HG02642 (cell line): ENCODE data around the gene EEF1AKMT2.
"Not testable (repeated sequence)": the region's sequence is repeated elsewhere in the genome, so short reads cannot be mapped to it uniquely, and the experiment has no call there.

Source experiments
- ATAC-seq: cut with Tn5 transposase; IDR thresholded peaks from one replicate; pipeline ENCODE4 v1.9.1; 2021; ENCODE audit warnings: mild to moderate bottlenecking; ENCODE audit not compliant: unreplicated experiment, poor library complexity

Gene EEF1AKMT2

DNA sequence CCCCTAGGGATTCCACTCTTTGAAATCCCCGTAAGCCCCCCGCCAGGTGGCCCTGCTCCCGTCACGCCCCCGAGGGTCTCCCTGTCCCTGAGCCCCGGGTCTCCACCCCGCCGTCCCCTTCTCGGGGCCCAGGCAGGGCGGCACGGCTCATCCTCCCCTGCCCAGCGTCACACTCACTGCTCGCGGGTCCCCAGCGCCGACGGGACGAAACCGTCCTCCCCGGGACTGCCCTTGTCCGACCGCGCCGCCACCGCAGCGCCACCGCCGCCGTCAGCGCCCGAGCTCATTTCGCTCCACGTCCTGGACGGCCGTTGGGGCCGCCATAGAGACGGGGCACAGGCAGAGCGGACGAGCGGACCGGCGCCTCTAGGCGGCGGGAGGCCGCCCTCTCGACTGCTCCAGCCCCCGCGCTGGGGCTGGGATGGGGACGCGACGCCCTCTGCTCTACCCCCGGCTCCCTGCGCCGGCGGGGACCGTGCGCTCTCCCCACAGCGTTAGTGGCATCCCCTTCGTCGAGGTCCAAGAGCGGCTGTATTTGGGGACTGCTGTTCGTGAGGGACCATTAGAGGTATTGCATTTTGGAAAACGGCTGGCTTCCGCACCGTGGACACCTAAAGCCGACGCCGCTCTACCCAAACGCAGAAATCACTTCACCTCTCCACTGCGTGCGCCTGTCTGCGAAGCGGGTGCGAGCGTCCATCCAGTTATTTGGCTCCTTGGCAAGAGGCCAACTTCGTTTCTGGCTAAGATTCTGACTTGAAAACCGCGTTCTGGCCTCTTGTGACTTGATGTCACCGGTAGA lies at the start of gene EEF1AKMT2:
TSS of gene EEF1AKMT2 (minus strand) at position 341 of the 802 bp plus-strand sequence. CDS start at position 287, 54 bp downstream.
- peak; percentile 92 for ATAC-seq

DNA sequence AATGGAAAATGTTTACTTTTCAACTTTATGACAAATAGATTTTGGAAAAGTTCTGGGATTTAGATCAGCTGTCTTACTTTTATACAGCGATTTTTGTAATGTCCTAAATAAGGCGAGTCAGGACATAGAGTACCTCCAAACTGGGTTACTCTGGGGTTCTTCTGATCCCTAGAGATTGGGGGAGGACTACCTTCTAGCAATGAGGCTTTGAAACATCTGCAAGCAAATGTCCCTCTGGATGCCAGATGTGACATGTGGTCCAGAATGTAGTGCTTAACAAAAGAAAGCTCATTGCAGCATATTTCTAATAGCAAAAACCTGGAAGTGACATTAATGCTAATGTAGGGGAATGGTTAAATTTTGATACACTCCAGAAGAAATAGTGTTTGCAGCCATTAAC lies 46.0 kb upstream of the EEF1AKMT2 start:
- no peak for ATAC-seq

DNA sequence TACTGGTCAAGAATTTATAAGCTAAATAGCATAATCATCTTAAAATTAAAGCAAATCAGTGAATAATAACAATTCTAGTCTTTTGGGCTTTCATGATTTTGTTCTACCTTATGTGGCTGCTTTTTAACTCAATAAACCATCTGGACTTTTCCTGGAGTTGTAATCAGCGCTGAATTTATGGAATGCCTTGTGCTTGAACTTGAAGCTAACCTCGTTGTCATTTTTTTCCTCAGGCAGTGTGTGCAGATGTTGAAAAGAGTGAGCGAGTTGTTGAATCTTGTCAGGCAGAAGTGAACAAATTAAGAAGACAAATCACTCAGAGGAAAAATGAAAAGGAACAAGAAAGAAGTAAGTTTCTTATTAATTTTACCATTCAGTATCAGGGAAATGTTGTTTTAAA lies 39.4 kb upstream of the EEF1AKMT2 start:
- no peak for ATAC-seq

DNA sequence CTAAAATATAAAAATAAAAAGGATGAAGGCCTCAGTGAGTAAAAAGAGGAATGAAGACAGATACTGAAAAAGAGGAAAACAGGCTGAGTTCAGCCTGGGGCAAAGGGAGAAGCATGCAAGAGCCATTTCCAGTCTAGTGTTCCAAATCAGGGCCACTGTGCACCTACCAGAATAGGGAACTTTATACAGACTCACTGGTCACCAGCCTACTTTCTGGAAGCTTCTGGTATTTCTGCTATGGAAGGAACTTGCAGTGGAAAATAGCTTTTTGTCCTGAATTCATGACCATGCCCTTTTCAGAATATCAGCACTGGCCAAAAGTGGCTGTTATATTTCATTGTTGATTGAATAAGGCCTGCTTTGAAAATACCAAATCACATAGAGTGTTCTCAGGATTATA lies 38.8 kb upstream of the EEF1AKMT2 start:
- no peak for ATAC-seq

DNA sequence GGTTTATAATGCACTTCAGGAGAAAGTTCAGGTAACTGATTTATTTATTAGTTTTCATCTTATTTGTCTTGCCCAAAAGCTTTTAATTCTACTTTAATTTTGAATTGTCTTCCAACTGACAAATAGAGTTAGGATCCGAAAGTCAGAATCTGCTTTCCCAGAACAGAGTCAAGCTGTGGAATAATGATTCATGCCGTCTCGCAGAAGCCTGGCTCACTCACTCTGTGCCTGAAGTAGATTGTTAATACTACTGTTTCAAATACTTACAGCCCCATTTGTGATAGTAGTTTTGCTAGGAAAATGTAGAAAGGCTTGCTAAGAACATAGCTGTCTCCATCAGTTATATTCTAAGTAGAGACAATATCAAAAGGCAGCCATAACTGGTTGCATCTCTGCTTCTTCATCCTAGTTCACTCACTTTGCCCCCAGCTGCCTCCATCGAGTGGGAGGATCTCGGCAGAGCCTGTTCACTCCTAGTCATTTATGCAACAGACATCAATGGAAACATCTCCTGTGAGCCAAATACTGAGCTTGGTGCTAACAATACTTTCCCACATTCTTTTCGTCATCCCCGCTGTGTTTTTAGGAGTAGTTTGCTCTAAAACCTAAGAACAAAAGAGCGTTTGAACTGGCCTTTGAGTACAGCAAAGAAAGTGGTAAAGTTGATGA lies 37.9 kb upstream of the EEF1AKMT2 start:
- ATAC-seq = no peak

DNA sequence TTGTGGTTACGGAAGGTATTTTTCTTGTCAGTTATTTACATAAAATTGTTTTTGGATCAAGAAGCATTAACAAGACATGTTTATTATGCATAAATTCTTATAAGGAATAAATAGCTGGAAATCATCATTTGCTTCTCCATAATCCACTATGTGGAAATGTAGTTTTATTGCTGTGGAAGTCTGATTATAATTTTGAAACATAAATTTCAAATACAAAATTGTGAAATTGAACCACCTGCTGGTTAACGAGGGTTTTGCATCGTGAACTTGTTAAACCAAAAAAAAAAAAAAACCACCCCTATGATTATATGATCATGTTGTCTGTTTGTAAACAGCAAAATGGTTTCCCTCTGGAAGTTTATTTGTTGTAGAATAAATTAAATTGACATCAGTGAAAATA lies 35.8 kb upstream of the EEF1AKMT2 start:
- no peak for ATAC-seq

DNA sequence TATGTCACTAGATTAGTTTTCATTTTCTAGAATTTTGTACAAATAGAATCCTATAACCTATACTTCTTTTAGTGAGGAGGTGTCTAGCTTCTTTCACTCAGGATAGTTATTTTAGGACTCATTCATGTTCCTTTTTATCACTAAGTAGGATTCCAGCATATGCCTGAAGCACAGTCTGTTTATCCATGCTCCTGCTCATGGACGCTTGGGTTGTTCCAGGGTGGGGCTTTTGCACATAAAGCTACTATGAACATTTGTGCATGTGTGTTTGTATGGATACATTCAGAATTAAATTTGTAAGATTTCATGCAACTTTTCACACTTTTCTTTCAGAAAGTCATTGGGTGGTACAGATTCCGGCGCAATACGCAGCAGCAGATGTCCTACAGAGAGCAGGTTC lies 34.6 kb upstream of the EEF1AKMT2 start:
- ATAC-seq = no peak

DNA sequence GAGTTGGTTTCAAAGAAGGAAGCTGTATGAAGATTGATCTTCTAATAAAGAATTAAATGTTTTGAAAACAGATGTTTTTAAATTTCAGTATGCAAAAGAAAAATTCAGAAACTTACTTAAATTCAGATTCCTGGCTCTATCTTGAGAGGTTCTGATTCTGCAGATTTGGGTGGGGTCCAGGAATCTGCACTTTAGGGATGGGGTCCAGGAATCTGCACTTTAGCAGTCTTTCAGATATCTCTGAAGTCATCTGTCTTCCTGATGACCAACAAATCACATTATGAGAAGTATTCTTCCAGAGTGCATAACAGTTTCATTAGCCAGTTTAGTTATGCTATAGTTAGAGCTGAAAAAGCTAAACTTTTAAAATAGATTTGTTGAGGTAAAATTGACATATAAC lies 34.0 kb upstream of the EEF1AKMT2 start:
- no peak for ATAC-seq

DNA sequence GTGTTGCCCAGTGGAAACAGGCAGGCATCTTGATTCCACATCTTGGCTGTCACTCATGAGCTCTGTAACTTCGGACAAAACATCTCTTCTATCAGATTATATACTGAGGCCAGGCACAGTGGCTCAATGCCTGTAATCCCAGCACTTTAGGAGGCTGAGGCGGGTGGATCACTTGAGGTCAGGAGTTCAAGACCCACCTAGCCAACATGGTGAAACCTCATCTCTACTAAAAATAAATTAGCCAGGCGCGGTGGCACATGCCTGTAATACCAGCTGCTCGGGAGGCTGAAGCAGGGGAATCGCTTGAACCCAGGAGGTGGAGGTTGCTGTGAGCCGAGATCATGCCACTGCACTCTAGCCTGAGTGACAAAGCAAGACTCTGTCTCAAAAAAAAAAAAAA lies 33.2 kb upstream of the EEF1AKMT2 start:
- not testable (repeated sequence) for ATAC-seq

DNA sequence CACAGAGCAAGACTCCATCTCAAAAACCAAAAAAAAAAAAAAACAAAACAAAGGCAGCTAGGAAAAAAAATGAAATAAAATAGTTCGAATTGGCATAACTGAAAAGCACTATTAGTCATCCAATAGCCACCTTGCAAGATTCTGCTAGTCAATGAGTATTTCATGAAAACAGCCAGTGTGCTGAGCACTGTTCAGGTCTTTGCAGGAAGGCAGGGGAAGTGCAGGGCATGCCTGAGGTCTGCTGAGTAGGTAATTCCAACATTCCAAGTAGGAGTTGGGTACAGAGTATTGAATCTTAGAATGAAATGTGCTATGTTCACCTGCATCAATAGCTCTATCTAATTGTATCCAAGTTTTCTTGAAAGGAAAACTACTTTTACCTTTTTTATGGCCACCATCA lies 32.8 kb upstream of the EEF1AKMT2 start:
- ATAC-seq = no peak

DNA sequence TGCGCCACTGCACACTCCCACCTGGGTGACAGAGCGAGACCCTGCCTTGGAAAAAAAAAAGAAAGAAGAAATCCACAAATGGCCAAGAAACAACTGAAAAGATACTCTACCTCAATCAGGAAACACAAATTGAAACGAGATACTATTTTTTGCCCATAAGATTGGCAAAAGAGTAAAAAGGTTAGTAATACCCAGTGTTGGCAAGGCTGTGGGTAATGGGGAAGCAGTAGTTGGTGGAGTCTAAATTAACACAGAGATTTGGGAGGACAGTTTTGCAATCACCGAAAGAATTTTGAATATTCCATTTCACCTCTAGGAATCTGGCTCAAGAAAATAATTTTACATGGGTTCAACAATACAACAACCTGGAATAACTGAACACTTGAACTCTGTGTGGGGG lies 29.8 kb upstream of the EEF1AKMT2 start:
- ATAC-seq = no peak

DNA sequence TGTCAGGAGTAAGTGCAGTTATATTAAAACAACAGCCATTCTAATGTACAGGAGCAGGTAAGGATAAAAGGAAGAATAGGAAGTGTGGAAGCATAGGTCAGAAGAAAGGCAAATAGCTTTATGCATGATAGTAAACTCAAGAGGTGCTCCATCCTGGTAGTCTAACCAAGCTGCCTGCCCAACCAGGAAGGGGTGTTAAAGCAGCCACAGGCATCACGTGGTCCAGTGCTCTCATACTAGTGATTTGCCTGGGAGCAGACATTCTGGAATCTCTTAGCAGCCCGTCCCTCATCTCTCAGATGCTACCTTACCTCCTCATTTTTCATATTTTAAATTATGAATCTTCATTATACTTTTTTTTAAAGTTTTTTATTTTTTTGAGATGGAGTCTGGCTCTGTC lies 28.4 kb upstream of the EEF1AKMT2 start:
- ATAC-seq = no peak

DNA sequence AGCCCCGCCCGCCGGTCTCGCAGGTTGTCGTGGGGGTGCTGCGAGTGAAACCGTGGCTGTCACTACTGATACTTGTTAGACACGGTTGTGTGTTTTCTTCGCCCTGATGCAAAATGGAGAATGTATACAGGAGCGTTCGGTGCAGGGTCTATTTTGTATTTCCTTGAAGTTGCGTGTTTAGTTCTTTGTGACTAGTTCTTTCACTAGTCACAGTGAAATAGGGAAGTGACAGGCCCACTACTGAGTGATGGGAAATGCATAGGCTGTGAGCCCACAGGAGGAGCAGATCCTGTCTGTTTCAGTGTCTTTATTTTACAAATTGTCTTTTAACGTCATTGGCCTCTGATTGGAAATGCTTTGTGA lies 10.6 kb upstream of the EEF1AKMT2 start:
- ATAC-seq = peak; percentile 54

DNA sequence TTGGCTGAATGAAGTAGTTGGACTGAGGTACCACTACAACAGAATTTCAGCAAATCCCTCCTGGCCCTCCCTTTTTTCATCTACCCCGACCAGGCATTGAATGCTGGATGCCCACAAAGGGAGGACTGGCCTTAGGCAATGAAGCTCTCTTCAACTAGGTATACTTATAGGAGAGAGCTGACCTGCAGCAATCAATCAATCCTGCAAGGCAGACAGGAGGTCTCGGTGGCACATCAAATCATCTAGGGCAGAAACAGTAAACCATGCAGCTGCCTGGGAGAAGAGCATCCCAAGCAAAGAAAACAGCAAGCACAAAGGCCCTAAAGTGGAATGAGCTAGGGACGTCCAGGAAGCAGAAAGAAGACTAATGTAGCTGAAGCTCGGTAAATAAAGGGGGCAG lies 7.5 kb upstream of the EEF1AKMT2 start:
- no peak for ATAC-seq

DNA sequence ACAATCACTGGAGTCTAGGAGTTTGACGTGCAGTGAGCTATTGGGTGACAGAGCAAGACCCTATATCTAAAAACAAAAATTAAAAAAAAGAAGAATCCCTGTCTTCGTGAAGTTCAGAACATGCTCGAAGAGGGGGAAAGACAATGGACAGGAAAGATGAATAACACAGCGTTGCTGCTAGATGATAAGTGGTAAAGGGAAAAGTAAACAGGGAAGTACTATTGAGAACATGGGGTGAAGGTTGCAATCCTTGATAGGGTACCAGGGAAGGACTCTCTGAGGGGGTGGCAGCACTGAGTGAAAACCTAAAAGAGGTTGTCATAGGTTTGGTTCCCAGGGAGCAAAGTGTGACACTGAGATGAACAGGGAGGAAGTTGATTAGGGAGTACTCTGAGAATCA lies 7.1 kb upstream of the EEF1AKMT2 start:
- ATAC-seq = no peak

DNA sequence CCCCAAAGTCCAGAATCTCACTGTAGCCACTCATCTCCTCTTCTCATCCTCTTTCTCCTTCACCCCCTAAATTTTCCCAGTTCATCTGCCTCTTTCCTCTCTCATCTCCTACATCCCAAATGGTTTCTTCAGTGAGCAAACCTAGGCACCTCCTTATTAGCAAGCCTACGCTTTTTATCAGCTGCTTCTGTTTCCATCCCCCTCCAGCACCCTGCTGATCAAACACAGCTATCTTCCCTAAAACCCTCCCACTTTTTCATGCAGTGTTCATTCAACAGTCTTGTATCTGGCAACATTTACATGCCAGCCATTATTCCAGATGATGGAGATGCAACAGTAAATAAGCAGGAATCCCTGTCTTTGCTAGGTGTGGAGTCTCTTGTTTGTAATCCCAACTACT lies 6.7 kb upstream of the EEF1AKMT2 start:
- ATAC-seq = no peak

DNA sequence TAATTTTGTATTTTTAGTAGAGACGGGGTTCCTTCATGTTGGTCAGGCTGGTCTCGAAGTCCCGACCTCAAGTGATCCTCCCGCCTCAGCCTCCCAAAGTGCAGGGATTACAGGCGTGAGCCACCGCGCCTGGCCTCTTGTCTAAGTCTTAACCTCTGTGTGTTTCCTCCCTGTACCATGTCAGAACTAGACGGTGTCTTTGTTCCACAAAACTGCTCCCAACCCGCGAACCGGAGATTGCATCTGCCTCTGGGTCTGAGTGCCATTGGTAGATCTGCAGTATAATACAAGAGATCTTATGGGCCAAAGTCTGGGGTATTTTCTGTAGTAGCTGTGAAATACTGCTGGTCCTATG lies 1.3 kb upstream of the EEF1AKMT2 start:
- no peak for ATAC-seq

DNA sequence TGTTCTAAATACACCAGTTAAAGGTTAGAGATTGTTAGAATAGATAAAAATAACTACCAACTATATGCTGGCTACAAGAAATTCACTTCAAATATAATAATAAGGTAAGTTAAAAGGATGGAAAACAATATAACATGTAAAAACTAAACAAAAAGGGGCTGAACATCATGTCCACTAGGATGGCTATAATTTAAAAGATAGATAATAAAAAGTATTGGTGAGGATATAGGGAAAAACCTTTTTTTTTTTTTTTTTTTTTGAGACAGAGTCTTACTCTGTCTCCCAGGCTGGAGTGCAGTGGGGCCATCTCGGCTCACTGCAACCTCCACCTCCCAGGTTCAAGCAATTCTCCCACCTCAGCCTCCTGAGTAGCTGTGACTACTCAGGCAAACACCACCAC lies 8.8 kb downstream of the EEF1AKMT2 start:
- ATAC-seq = not testable (repeated sequence)

DNA sequence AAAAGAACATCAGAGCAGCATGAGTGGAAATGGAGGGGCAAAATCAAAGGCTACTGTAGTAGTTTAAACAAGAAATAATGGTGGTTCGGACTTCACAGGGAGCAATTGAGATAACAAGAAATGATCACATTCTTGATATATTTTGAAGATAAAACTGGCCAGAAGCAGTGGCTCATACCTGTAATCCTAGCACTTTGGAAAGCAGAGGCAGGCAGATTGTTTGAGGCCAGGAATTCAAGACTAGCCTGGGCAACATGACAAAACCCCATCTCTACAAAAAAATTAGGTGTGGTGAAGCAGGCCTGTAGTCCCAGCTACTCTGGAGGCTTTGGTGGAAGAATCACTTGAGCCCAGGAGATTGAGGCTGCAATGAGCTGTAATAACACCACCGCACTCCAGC lies 22.9 kb downstream of the EEF1AKMT2 start:
- no peak for ATAC-seq

DNA sequence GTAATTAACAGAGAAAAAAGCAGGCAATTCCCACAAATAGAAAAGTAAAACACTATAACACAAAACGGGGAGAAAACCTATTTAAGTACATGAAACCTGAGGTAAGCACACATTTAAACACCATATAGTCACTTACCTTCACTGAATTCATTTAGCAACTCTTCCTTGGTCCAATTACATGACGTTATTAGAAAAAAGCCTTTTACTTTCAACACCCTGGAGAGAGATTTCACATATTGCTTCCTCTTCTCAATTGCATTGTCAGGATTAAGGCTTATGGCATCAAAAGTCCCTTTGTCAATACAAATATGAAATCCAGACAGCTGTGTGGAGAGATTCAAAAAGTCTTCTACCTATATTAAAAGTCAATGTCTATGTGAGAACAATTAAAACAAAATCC lies 26.4 kb downstream of the EEF1AKMT2 start:
- no peak for ATAC-seq

DNA sequence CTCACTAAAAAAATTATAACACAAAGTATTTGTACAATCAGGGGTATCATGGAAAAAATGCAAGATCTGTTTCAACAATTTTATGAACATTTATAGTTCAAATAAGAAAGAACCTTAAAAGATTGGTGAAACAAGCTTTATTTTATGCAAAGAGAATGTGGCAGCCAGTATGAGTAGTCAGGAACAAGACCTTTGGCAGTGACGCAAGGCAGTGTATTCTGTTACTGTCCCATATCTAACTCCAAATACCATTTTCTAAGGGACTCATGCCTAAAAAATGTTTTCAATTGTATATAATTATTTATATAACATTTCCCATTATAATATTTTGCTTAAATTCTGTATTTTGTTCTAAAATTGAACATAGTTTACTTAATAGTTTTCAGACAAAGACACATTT lies 28.4 kb downstream of the EEF1AKMT2 start:
- ATAC-seq = no peak

DNA sequence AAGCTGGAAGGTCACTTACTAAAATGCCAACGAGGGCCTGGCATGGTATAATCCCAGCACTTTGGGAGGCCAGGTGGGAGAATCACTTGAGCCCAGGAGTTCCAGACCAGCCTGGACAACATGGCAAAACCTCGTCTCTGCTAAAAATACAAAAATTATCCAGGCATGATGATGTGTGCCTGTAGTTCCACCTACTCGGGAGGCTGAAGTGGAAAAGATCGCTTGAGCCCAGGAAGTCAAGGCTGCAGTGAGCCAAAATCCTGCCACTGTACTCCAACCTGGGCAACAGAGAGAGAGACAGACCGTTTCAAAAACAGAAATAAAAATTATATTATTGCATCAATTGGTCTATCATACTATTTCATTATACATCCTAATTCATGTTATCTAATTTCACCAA lies 29.4 kb downstream of the EEF1AKMT2 start:
- ATAC-seq = no peak
